Measurements from ENCODE around the gene RNF34.

Gene RNF34, protein sequence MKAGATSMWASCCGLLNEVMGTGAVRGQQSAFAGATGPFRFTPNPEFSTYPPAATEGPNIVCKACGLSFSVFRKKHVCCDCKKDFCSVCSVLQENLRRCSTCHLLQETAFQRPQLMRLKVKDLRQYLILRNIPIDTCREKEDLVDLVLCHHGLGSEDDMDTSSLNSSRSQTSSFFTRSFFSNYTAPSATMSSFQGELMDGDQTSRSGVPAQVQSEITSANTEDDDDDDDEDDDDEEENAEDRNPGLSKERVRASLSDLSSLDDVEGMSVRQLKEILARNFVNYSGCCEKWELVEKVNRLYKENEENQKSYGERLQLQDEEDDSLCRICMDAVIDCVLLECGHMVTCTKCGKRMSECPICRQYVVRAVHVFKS

GRCh38 chr12:121399391-121400331, at the start of gene RNF34:
Gene RNF34 (plus strand): TSS chr12:121400118. CDS start chr12:121400213, 95 bp downstream.
- TF ChIP-seq, protein P1, sequence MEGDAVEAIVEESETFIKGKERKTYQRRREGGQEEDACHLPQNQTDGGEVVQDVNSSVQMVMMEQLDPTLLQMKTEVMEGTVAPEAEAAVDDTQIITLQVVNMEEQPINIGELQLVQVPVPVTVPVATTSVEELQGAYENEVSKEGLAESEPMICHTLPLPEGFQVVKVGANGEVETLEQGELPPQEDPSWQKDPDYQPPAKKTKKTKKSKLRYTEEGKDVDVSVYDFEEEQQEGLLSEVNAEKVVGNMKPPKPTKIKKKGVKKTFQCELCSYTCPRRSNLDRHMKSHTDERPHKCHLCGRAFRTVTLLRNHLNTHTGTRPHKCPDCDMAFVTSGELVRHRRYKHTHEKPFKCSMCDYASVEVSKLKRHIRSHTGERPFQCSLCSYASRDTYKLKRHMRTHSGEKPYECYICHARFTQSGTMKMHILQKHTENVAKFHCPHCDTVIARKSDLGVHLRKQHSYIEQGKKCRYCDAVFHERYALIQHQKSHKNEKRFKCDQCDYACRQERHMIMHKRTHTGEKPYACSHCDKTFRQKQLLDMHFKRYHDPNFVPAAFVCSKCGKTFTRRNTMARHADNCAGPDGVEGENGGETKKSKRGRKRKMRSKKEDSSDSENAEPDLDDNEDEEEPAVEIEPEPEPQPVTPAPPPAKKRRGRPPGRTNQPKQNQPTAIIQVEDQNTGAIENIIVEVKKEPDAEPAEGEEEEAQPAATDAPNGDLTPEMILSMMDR (IDR thresholded peaks at IDR 0.05; ENCODE audit: low read length, missing control alignments), result no peak
- peak; percentile 98 for DNase-seq (ENCODE audit: low read depth)
- H3K4me3 ChIP-seq (replicated peaks; ENCODE audit: low read depth, low read length), result peak within 1 kb of the TSS; percentile 91

DNA sequence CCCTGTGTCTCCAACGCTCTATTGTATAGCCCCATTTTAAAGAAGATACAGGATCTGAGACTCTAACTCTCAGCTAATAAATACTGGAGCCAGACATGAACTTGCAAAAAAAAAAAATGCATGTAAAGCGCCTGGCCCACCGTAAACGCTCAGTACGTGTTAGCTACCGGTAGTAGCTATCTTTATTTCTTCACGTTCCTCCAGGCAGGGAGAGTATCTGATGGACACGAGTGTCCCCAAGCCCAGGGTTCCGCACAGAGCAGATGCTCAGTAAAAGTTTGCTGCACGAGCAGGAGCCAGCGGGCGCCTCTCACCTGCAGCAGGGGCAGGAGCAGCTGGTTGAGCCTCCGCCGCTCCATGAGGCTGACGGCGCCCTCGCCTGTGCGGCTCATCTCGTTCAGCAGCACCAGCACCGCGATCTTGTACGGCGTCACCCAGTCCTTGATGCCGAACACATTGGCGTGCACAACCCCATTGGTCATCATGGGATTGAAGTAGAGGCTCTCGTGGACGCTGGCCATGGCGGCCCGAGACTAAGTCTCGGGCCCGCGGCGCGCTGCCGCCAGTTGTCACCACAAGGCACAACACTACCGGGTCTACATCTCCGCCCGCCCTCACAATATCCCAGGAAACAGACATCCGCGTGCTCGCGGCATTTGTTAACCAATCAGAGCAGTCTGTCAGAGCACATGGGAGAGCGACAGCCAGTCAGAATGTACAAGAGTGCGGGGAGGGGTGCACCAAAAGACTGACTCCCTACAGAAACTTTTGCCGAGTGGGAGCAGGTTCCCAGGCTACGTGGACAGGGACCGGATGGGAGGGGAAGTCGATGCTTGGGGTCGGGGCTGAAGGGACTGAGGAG, 47.9 kb upstream of the RNF34 start, which contains the start of gene ANAPC5:
Gene ANAPC5 (minus strand): TSS at position 592 of the 862 bp plus-strand sequence. CDS start 71 bp downstream, at position 521.
- H3K4me3 ChIP-seq (replicated peaks; ENCODE audit: low read depth, low read length), result peak within 1 kb of the TSS; percentile 99
- TF ChIP-seq, protein P1 (IDR thresholded peaks at IDR 0.05; ENCODE audit: low read length, missing control alignments), result no peak
- peak; percentile 99 for DNase-seq (ENCODE audit: low read depth)

GRCh38 chr12:121352682-121353018, 47.3 kb upstream of the RNF34 start:
- TF ChIP-seq, protein P1 (IDR thresholded peaks at IDR 0.05; ENCODE audit: low read length, missing control alignments), result no peak
- peak overlapping the region; percentile 99 for H3K4me3 ChIP-seq (replicated peaks; ENCODE audit: low read depth, low read length)
- DNase-seq (ENCODE audit: low read depth), result no peak

DNA sequence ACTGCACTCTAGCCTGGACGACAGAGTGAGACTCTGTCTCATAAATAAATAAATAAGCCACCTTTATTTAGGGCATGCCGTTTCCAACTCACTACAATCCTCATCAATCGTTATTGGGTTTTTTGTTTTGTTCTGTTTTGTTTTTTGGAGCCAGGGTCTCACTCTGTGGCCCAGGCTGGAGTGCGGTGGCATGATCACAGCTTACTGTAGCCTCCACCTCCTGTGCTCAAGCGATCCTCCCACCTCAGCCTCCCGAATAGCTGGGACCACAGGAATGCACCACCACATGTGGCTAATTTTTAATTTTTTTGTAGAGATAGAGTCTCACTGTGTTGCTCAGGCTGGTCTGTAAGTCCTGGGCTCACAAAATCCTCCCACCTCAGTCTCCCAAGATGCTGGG, 44.1 kb upstream of the RNF34 start:
- H3K4me3 ChIP-seq (replicated peaks; ENCODE audit: low read depth, low read length), result no peak overlapping the region
- no peak for DNase-seq (ENCODE audit: low read depth)
- TF ChIP-seq, protein P1 (IDR thresholded peaks at IDR 0.05; ENCODE audit: low read length, missing control alignments), result no peak

DNA sequence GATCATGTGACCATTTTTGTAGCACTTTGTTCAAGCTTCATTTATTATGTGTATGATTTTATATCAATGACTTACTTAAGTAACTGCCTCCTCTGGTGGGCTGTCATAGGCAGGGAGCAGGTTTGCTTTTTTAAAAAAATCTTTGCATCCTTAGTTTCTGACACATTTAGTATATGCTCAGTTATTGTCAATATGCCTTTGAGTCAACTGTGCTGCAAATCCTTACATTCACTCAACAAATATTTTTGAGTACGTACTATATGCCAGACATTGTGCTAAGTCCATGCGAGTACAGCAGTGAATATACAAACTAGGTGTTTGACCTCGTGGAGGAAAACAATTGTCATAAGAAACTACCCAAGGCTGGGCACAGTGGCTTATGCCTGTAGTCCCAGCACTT, 43.3 kb upstream of the RNF34 start:
- TF ChIP-seq, protein P1 (IDR thresholded peaks at IDR 0.05; ENCODE audit: low read length, missing control alignments), result no peak
- H3K4me3 ChIP-seq (replicated peaks; ENCODE audit: low read depth, low read length), result no peak overlapping the region
- DNase-seq (ENCODE audit: low read depth), result no peak

GRCh38 chr12:121357331-121357730, 42.6 kb upstream of the RNF34 start:
- TF ChIP-seq, protein P1 (IDR thresholded peaks at IDR 0.05; ENCODE audit: low read length, missing control alignments), result no peak
- no peak overlapping the region for H3K4me3 ChIP-seq (replicated peaks; ENCODE audit: low read depth, low read length)
- no peak for DNase-seq (ENCODE audit: low read depth)
